HEK293 (cell line): ENCODE results near the gene CLDN18.

Experiments used
- CTCF ChIA-PET: fragments of 350-600 bp; formaldehyde crosslinking; extraction: SDS; loops from one replicate; lab custom pipeline; 2021; ENCODE audit warnings: antibody characterized with exemption; lab: Yijun Ruan, JAX
- POLR2A ChIA-PET: fragments of 300-600 bp; formaldehyde crosslinking; extraction: SDS; loops from one replicate; lab custom pipeline; 2020; ENCODE audit warnings: antibody characterized with exemption, inconsistent platforms; lab: Yijun Ruan, JAX
- H3K27ac ChIP-seq: fragments of 200-500 bp; sonication (Bioruptor generic); 2 replicates; pipeline ENCODE4 v1.5.1; 2014; ENCODE audit warnings: low read depth, low read length, control low read depth, inconsistent platforms; ENCODE audit errors: extremely low read depth
- H3K36me3 ChIP-seq, 2 experiments: fragments of 200-500 bp in 1 of 2; sonication (Bioruptor generic) in 1 of 2; 1 replicate in 1 of 2; 2 replicates in 1 of 2; pipeline ENCODE4 v1.5.1; 2014 to 2017; ENCODE audit warnings: inconsistent platforms in 2 of 2, low read length in 2 of 2; ENCODE audit not compliant: control insufficient read depth in 2 of 2, insufficient read depth in 1 of 2
- H3K4me1 ChIP-seq: fragments of 200-500 bp; sonication (Bioruptor generic); 2 replicates; pipeline ENCODE4 v1.5.1; 2014; ENCODE audit warnings: mild to moderate bottlenecking, low read length, inconsistent platforms; ENCODE audit not compliant: control insufficient read depth, insufficient read depth
- H3K4me3 ChIP-seq: 2 replicates; pipeline ENCODE4 v1.5.1; 2011; ENCODE audit warnings: low read depth, mild to moderate bottlenecking, control low read depth, low read length, moderate library complexity
- H3K9me3 ChIP-seq: fragments of 200-500 bp; sonication (Bioruptor generic); 2 replicates; pipeline ENCODE4 v1.5.1; 2014; ENCODE audit warnings: low read depth, low read length, inconsistent platforms; ENCODE audit not compliant: control insufficient read depth, insufficient read depth
- GLI2 ChIP-seq: fragments of 450-650 bp; formaldehyde crosslinking; IDR thresholded peaks from 2 replicates; pipeline ENCODE4; 2017; ENCODE audit warnings: missing biosample characterization, missing genetic modification characterization, low read depth, borderline replicate concordance
- GLIS1 ChIP-seq: fragments of 450-650 bp; formaldehyde crosslinking; IDR thresholded peaks from 2 replicates; pipeline ENCODE4 v1.5.1; 2016; ENCODE audit warnings: missing biosample characterization, missing genetic modification characterization
- KLF17 ChIP-seq: fragments of 450-650 bp; formaldehyde crosslinking; IDR thresholded peaks from 2 replicates; pipeline ENCODE4 v1.5.1; 2016; ENCODE audit warnings: missing biosample characterization, missing genetic modification characterization
- MEIS1 ChIP-seq: sonication (generic); formaldehyde crosslinking; IDR thresholded peaks from 2 replicates; pipeline ENCODE4 v1.8.1; 2022; ENCODE audit warnings: missing genetic modification reagents, mild to moderate bottlenecking, borderline replicate concordance
- YY1 ChIP-seq: fragments of 450-650 bp; formaldehyde crosslinking; IDR thresholded peaks from 2 replicates; pipeline ENCODE4 v1.5.1; 2018; ENCODE audit warnings: missing biosample characterization, missing genetic modification characterization
- ZBTB44 ChIP-seq: fragments of 450-650 bp; IDR thresholded peaks from 2 replicates; pipeline ENCODE4 v1.5.1; 2018; ENCODE audit warnings: missing biosample characterization, mild to moderate bottlenecking, missing genetic modification characterization
- ZBTB7A ChIP-seq: fragments of 450-650 bp; formaldehyde crosslinking; IDR thresholded peaks from 2 replicates; pipeline ENCODE4 v1.5.1; 2016; ENCODE audit warnings: low read depth, missing biosample characterization, missing genetic modification characterization
- ZNF202 ChIP-seq: fragments of 450-650 bp; formaldehyde crosslinking; IDR thresholded peaks from 2 replicates; pipeline ENCODE4 v1.5.1; 2016; ENCODE audit warnings: missing biosample characterization, missing genetic modification characterization, borderline replicate concordance
- ZNF335 ChIP-seq: fragments of 450-650 bp; formaldehyde crosslinking; conservative IDR thresholded peaks from 2 replicates; pipeline ENCODE4 v1.5.1; 2016; ENCODE audit warnings: missing biosample characterization, missing genetic modification characterization
- ZNF501 ChIP-seq: fragments of 450-650 bp; formaldehyde crosslinking; IDR thresholded peaks from 2 replicates; pipeline ENCODE4 v1.5.1; 2016; ENCODE audit warnings: missing biosample characterization, missing genetic modification characterization
- ZNF510 ChIP-seq: fragments of 450-650 bp; formaldehyde crosslinking; IDR thresholded peaks from 2 replicates; pipeline ENCODE4 v1.5.1; 2018; ENCODE audit warnings: mild to moderate bottlenecking, missing genetic modification characterization, missing biosample characterization; ENCODE audit not compliant: insufficient replicate concordance
- ZNF521 ChIP-seq: fragments of 450-650 bp; formaldehyde crosslinking; IDR thresholded peaks from 2 replicates; pipeline ENCODE4 v1.5.1; 2017; ENCODE audit warnings: missing biosample characterization, mild to moderate bottlenecking, missing genetic modification characterization
- ZNF580 ChIP-seq: fragments of 450-650 bp; formaldehyde crosslinking; IDR thresholded peaks from 2 replicates; pipeline ENCODE4 v1.5.1; 2016; ENCODE audit warnings: missing biosample characterization, missing genetic modification characterization
- ZNF585B ChIP-seq: fragments of 450-650 bp; formaldehyde crosslinking; IDR thresholded peaks from 2 replicates; pipeline ENCODE4 v1.5.1; 2016; ENCODE audit warnings: missing biosample characterization, missing genetic modification characterization
- ZNF610 ChIP-seq: fragments of 450-650 bp; formaldehyde crosslinking; IDR thresholded peaks from 2 replicates; pipeline ENCODE4 v1.5.1; 2016; ENCODE audit warnings: missing biosample characterization, missing genetic modification characterization, borderline replicate concordance
- ZNF626 ChIP-seq: fragments of 450-650 bp; sonication (Bioruptor Pico); formaldehyde crosslinking; IDR thresholded peaks from 2 replicates; pipeline ENCODE4 v1.5.1; 2018; ENCODE audit warnings: missing biosample characterization, missing genetic modification characterization, inconsistent platforms
- ZNF629 ChIP-seq: fragments of 450-650 bp; formaldehyde crosslinking; IDR thresholded peaks from 2 replicates; pipeline ENCODE4 v1.5.1; 2017; ENCODE audit warnings: missing biosample characterization, missing genetic modification characterization
- ZNF654 ChIP-seq: fragments of 450-650 bp; formaldehyde crosslinking; IDR thresholded peaks from 2 replicates; pipeline ENCODE4 v1.5.1; 2016; ENCODE audit warnings: low read depth, missing biosample characterization, missing genetic modification characterization
- ZNF658 ChIP-seq: fragments of 450-650 bp; formaldehyde crosslinking; IDR thresholded peaks from 2 replicates; pipeline ENCODE4; 2016; ENCODE audit warnings: missing biosample characterization, missing genetic modification characterization
- ZNF664 ChIP-seq: fragments of 450-650 bp; formaldehyde crosslinking; IDR thresholded peaks from 2 replicates; pipeline ENCODE4 v1.5.1; 2016; ENCODE audit warnings: missing biosample characterization, missing genetic modification characterization
- ZNF670 ChIP-seq: fragments of 450-650 bp; formaldehyde crosslinking; IDR thresholded peaks from 2 replicates; pipeline ENCODE4 v1.5.1; 2016; ENCODE audit warnings: missing biosample characterization, missing genetic modification characterization, low read depth

CLDN18 gene

GRCh38 chr3:138043266-138044029 lies 33.5 kb downstream of the CLDN18 start (continued):
- TF ChIP-seq ZNF629 = no peak
- TF ChIP-seq ZNF664 (tag by site-specific recombination) = no peak
- no peak for TF ChIP-seq ZNF610 (tag by site-specific recombination)
- no peak for TF ChIP-seq ZNF654 (tag by site-specific recombination)
- no peak for TF ChIP-seq MEIS1

GRCh38 chr3:138046085-138046484 lies 36.1 kb downstream of the CLDN18 start:
- Histone ChIP-seq H3K27ac (no peak overlapping the region), H3K36me3 (peaks cover 0 to 28% of the 10 kb centered on the region in 2 experiments; a peak in 2 of 3 replicates), H3K9me3 (no peaks in the 10 kb centered on the region), H3K4me3 (no peak overlapping the region), H3K4me1 (no peaks in the 10 kb centered on the region)
- TF ChIP-seq ZNF626 (tag by site-specific recombination) (no peak), GLI2 (tag by site-specific recombination) (no peak), ZNF510 (no peak), ZNF580 (tag by site-specific recombination) (no peak), ZNF658 (tag by site-specific recombination) (no peak), ZNF335 (no peak)
- ChIA-PET CTCF (no interaction called here), POLR2A (no interaction called here)

GRCh38 chr3:138046955-138047354 lies 37.0 kb downstream of the CLDN18 start:
- Histone ChIP-seq H3K9me3 (no peaks in the 10 kb centered on the region), H3K4me3 (no peak overlapping the region), H3K27ac (no peak overlapping the region), H3K36me3 (peaks cover 0 to 30% of the 10 kb centered on the region in 2 experiments; a peak in 2 of 3 replicates), H3K4me1 (no peaks in the 10 kb centered on the region)
- POLR2A ChIA-PET = no interaction called here
- TF ChIP-seq ZNF670 (tag by site-specific recombination) (no peak), KLF17 (tag by site-specific recombination) (no peak), ZNF521 (tag by site-specific recombination) (no peak), YY1 (tag by site-specific recombination) (no peak), ZBTB44 (no peak), ZNF202 (tag by site-specific recombination) (no peak), GLIS1 (tag by site-specific recombination) (no peak), ZNF501 (tag by site-specific recombination) (no peak), ZBTB7A (no peak), ZNF585B (tag by site-specific recombination) (no peak)
- TF ChIP-seq, all 188 proteins: peak for 0
- CTCF ChIA-PET = interaction anchor here (1.7 kb wide), 1 partner anchor 76 kb away, joined by 4 read pairs; no protein-coding TSS in a partner anchor
